DMS153 (cell line): ENCODE data around the gene PIK3R1.

Experiments used
- DNase-seq: peaks from one replicate; lab custom pipeline; 2025; lab: John Stamatoyannopoulos, UW

Gene PIK3R1

DNA sequence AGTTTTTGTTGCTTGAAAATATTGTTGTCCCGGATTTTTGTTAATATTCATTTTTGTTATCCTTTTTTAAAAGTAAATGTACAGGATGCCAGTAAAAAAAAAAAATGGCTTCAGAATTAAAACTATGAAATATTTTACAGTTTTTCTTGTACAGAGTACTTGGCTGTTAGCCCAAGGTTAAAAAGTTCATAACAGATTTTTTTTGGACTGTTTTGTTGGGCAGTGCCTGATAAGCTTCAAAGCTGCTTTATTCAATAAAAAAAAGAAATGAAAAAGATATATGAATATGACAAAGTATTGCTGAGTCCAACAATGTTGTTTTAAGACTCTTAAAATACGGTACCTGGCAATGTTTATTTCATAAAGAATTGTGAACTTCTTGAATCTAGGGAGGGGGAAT, 82.9 kb downstream of the PIK3R1 start:
- no peak for DNase-seq

DNA sequence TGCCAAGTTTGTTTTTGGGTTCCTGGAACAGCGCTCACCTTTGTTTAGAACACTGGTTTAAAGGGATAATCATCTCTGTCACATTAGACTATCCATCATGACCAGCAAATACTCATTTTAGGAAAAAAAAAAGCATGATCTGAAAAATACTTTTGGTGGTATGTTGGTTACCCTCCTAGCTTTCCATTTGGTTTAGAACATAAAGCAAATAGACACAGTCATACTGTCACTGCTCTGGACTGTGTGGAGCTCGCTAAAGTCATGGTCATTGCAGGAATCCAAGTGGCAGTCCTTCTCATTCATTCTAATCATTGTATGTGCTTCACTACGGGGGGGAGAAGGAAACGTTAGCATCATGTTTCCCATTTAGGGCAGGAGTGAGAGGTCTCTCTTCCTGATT, 83.5 kb downstream of the PIK3R1 start:
- DNase-seq, result no peak

DNA sequence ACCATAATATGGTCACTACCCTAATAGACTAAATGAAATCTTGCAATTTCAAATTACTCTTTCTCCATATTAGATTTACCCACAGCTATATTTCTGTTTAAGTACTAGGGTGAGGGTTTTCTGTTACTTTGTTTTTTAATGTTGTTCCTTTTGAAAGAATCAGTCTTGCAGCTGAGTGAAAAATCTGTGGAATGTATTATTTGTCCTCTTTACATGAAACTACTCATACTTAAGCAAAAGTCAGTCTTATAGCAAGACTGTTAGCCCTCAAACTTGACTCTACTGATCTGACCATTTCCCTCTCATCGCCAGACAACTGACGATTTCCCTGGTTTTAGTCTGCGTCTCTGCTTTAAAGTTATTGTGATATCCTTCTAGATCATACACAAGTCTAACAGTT, 84.0 kb downstream of the PIK3R1 start:
- DNase-seq, result no peak

DNA sequence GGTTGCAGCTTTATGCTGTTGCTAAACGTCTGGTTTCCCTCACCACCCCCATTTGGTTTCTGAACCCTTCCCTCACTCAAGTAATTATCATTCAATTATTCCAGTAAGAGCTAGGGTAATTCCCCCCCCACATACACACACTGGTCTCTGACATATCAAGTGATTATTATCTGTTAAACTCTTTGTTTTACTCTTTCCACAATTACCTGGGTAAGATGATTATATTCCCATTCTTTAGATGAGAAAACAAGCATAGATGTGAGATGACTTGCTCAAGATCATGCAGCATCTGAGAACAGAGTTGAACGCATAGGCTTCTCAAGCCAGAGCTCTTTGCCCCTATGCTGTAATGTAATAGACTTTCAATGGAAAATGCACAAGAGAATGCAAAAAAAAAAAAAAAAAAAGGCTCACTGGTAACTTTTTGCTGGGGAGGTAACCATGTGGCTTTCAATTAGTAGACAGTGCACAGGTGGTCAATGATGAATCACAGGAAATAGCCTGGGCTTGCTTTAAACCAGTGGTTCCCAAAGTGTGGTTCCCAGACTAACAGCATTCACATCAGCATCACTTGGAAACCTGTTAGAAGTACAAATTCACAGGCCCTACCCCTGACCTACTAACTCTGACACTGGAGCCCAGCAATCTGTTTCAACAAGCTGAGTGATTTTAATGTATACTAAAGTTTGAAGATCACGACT, 87.6 kb downstream of the PIK3R1 start:
- DNase-seq, result no peak

DNA sequence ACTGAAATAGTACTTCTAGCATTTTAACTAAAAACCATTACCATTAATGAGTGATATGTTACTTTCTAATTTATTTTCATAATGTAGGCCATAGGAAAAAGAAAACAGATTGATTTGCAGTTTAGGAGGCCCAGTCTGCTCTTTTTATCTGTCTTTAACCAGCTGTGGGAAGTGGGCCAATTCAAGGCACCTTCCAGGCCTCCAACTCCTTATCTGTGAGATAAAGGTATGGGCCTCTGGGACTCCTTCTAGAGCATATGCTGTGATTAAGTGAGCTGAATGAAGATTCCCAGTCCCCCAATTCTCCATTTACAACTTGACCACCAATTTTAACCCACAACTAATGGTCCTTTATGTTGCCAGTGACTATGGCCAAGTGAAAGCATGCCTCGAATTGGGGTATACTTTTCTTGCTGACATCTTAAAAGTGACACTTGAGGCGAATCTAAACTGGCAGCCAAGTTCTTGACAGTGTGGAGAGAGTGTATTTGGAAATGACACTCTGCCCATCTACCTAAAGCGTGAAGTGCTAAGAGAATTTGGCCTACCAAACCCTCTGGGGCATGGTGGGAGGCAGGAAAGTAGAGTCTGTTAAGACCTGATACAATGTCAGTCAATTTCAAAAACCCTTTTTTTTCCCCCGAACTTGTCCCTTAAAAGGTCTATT, 88.3 kb downstream of the PIK3R1 start:
- no peak for DNase-seq

DNA sequence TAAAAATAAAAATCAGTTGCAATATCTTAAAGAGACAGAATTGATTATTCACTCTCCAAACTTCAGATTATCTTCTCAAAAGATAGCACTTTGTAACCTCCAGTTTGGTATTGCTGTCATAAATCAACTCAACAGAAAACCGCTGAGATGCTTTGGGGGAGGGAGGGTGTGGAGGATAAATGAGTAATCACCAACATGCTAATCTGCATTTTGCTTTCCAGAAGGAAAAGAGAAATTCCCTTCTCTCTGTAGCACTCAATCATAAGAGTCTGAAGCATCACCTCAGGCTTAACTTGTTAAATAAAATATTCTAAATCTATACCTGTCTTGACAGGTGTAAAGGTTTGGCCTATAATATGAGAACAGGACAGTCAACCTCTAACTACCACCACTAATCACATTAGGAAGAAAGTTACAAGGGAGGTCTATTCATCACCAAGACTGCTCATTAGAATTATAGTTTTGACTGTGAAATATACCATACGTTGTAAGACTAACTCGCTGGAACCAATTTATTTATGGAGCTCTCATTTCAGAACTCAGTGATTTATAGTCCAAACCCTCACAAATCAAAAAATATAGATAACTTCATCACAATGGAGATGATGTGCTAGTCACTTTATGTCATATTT, 89.0 kb downstream of the PIK3R1 start:
- DNase-seq, result no peak

DNA sequence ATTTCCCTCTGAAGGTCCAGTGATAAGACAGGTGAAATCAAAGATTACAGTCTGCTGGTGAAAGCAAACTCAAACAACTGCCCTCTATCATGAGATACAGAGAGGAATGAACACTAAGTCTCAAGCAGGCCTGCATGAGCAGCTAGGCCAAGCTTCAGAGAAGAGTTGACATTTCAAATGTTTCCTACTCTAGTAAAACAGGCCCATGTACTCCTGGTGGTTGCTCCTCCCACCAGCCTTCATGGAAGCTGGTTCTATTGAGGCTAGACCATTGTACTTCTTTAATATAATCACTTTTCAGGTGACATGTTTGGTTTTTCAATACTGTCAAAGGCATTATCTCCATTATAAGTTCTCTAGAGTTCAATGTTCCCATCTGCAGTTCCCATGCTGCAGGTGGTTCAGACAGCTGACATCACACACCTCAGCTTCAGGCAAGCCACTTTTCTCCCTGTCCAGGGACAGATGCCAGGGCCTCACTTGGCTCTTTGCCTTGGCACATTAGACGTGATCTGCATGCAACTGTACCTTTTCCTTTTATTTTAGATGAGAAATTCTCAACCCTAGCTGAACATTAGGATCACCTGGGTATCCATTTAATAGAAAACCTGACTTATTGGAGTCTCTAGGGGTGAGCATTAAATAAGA, 89.8 kb downstream of the PIK3R1 start:
- DNase-seq, result no peak

DNA sequence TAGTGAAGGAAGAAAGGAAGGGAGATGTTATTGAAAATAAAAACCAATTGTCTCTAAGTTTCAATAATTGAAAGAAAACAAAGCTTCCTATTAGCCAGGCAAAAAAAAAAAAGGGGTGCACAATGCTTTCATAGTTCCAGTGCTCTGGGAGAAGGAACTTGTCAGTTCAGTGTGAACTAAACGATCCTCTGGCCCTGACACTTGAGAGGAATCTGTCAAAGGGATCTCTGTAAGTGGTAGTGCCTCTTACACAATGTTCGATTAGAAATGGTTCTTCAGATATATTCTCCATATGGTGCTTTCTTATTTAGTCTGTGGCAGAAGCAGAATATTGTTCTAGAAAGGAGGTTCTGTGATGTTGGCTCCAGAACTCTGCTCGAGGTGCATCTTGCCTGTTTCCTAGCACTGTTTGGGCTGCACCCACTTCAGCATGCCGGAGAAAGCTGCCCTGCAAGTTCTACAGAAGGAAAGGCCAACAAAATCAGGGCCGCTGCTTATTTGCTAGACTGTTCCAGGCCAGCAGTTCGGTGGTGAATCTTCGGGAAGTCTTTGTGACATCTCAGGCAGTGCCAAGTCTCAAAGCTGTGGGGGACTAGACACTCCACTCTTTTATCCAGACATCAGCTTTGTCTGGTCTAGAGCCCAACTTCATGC, 90.9 kb downstream of the PIK3R1 start:
- no peak for DNase-seq

DNA sequence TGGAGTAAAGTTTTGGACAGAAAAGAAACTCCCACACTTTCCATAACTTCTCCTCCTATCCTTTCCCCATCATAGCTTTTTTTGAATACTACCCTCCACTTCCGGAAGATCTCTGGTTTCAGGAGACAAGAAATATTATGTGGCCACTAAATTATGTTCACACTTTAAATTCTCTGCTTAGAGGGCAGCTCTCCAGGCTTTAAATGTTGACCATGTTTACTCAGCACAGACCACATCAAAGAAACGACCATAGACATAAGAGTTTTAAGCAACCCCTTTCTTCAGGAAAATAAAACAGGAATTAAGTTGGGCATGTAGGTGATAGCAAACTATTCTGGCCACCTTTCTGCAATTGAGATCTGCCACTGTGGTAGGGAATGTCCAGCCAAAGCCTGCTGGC, 97.8 kb downstream of the PIK3R1 start:
- no peak for DNase-seq

DNA sequence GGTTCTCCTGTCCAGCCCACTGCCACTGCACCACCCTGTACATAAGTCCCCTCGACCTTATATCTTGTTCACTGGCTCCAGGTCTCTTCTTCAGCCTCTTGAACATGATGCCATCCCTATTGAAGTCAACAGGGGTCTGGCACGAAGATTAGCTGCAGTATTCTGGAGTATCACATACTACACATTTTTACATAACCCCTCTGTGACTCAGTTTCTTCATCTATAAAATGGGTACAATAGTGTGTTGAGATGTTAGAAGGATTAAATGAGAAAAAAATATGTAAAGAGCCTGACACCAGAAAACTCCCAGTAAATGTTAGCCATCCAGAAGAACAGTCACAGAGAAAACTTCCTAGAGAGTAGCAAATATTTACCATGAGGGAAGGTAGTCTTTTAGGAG, 98.9 kb downstream of the PIK3R1 start:
- DNase-seq, result no peak

DNA sequence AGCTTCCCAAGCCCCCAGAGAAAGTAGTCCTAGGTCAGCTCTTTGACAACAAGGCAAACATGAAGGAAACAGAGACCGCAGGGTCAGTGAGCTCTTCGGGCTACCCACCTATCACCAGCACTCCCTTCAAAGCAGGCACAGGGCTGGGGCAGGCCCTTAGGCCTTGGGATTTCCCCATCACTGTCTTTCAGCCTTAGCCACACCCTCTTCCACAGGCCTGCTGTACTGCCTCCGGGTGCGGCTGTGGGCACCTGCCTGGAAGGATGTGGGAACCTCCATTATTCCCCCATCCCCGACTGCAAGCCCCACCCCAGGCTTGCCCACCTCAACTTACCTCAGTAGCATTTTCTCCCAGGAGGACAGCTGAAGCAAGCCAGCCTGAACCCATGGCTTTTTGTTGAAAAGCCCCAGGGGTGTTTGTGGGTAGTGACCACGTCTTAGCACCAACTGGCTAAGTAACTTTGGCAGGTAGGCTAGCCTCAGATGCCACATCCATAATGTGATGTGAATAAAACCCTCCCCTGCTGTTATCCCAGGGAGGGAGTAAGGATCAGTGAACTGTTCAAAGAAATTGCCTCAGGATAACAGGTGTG, 100.2 kb downstream of the PIK3R1 start:
- no peak for DNase-seq

DNA sequence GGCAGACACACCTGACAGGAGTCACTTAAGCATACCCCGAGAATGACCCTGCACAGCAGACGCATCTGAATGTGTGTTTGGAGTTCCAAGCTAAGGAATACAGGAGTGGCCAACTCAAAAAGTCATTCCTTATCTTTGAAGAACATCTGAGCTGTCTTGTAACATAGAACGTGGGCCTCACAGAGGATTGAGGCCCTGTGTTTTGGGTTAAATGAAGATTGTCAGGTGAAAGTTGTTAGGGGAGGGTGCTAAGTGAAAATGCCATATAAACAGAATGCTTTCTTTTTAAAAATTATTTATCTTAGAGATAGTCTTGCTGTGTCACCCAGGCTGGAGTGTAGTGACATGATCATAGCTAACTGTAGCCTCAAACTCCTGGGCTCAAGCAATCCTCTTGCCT, 100.9 kb downstream of the PIK3R1 start:
- DNase-seq, result no peak

DNA sequence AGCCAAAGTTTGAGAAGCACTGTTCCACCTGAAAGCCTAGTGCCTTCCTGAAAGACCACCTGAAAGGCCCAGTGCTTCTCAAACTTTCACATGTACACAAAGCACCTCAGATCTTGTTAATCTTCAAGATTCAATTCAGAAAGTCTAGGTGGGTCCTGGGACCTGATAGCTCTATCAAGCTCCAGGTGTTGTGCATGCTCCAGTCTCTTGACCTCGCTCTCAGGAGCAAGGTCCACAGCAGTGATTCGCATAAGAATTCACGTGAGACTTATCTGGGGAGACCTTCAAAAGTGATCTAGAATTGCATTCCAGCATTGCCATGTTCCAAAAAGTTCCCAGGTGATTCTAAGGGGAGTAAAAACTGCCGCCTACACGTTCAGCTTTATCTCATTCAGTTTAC, 102.1 kb downstream of the PIK3R1 start:
- DNase-seq, result no peak

DNA sequence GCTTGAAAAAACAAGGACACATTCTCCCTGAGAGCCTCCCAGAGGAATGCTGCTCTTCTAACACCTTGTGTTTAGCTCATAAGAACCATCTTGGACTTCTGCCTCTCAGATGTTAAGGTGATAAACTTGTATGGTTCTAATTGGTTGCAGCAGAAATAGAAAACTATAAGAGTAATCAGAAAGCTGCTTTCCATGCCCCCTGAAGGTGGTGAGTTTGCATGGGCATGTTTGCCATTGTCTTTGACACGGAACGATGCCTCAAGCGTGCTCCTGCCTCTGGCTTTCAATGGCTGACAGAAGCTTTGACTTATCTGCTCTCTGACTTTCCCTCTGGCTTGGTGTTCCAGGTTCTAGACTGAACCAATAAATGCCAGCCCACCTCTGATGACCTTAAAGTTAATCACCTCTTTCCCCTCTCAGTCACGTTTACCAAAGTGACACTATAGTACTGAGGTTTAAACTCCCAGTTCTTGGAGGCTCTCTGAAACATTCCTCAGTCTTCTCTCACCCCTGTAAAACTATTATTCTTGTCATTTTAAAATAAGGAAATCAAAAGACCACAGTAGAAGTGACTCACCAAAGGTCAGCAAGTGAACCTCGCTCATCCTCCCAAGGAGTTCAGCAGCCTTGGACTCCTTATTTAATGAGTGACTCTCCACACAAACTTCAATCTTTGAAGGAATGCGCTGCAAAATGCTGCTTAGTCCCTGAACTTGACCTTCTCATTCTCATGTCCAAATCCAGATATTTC, 103.6 kb downstream of the PIK3R1 start:
- DNase-seq, result no peak

DNA sequence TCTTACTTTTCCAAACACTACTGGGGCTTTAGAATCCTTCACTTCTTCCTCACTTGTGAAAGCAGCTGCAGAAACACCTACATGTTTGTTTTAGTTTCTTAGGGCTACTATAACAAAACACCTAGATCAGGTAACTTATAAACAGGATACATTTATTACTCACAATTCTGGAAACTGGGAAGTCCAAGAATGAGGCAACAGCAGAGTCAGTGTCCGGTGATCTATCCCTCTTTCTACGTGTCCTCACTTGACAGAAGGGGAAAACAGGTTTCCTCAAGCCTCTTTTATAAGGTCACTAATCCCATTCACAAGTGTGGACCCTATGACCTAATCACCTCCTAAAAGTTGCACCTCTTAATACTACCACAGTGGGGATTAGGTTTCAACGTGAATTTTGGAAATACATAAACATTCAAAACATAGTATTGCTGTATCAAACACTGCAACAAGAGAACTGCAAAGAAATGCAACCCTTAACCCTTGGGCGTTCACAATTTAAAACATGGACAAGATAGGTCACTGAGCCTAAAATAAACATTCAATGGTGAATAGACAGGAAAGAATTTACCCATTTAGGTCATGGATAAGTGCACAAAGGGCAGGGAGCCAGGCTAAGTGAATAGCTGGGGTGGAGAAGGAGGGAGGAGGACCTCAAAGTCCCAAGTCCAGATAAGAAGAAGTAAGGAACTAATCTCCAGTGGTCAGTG, 104.3 kb downstream of the PIK3R1 start:
- DNase-seq, result no peak

DNA sequence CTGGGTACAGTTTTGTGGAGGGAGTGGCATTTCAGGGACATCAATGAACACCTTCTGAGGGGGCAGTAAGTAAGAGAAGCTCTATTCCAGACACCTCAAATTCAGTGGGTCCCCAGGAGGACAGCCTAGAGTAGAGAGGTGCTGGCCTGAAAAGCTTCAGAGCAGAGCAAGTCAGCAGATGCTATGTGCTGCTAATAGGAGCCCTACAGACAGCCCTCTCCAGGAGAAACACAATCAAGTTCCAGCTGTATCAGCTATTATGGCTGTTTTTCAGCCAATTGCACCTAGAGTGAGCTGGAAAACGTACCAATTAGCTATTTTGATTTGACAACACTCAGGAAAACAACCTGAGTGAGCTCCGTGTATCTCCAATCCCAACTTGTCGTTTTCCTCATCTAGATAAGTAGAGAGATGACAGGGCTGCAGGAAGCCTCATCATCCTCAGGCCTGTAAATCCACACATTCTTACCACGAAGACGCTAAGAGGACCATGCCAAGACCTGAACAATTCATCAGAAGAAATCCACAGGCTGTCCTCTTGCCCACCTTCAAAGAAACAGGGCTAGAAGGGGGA, 104.9 kb downstream of the PIK3R1 start:
- no peak for DNase-seq

DNA sequence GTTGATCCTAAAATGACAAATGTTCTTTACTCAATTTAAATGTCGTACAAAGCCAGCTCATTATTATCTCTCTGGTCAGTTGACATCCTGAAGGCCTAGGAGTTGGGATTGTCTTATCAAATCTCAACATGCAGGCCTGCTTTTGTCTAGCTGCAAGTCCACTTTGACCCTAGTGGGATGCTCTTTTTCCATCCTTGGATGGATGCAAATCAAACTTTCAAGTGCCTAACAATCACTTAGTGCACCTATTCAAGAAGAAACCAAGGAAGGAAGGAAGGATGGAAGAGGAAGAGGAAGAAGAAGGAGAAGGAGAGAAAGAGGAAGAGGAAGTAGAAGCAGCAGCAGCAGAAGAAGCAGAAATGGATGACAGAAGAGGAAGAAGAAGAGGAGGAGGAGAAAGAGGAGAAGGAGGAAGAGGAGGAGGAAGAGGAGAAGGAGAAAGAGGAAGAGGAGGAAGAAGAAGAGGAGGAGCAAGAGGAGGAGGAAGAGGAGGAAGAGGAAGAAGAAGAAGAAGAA, 109.6 kb downstream of the PIK3R1 start:
- DNase-seq, result no peak

DNA sequence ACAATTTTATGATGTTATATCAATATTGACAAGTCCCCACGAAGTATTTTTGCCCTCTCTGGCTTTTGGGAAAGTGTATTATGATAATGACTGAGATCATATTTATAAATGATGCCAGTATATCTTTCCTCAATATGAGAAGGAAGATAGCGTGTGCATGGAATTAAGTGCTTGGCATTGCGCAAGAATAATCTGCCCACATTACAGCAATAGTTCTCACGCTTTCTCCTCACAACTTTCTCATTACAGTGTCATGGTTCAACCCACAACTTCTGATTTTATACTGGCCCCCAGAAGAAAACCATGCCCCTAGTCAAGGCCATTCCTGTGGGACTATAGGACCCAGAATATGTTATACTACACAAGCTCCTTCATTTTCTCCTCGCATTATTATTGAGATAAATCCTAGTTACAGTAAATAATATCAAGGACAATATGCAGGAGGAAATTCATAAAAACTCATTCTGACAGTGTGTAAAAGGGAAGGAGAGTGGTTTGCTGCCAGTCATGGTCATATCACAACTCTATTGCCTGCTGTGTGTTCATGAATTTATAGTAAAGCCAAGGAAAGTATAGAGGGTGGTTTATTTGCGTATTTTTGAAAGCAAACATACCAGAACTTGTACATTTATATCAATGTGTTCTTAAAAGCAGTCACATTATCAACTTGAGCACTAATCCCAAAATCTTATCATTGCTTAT, 114.1 kb downstream of the PIK3R1 start:
- DNase-seq, result no peak

DNA sequence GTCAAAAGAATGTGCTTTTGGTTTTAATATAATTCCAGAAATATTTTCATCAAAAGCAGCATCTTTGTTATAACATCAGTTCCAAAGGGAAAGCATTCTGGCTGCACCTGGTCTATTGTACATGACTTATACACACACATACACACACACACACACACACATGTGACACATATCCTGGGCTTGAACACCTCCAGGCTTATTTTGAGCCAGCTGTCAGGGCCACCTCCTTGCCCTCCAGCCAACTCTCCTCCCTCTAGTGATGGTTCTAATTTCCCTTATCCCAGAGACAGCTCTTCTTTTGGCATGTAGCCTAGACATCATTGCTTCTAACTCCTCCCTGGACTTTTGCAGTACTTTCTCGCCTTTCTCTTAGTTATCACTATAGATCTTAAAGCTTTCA, 115.0 kb downstream of the PIK3R1 start:
- DNase-seq, result no peak
